GM23248 (cell line): ENCODE results near the gene EHMT1. TPM values are rescaled to one million over a fixed set of nuclear protein-coding genes. Genes with fewer than 3 reads are reported as not detected.

Experiments used
- DNase-seq: peaks from one replicate; pipeline ENCODE4 v3.0.0-alpha.2; 2015
- H2AFZ ChIP-seq: fragments of 200-600 bp; sonication (generic); 2 replicates; pipeline ENCODE4 v1.6.1; 2016; ENCODE audit warnings: antibody characterized with exemption
- H3F3A ChIP-seq: fragments of 200-600 bp; sonication (generic); 2 replicates; pipeline ENCODE4 v1.6.1; 2016; ENCODE audit warnings: mild to moderate bottlenecking, antibody characterized with exemption, mixed run types; ENCODE audit not compliant: insufficient read depth
- H3K27ac ChIP-seq: fragments of 200-600 bp; sonication (generic); 2 replicates; pipeline ENCODE4 v1.5.1; 2016; ENCODE audit warnings: mild to moderate bottlenecking
- H3K27me3 ChIP-seq: fragments of 200-600 bp; sonication (generic); replicated peaks from 2 replicates; pipeline ENCODE4 v1.6.1; 2016; ENCODE audit warnings: mild to moderate bottlenecking; ENCODE audit not compliant: insufficient read depth
- H3K36me3 ChIP-seq: fragments of 200-600 bp; sonication (generic); 2 replicates; pipeline ENCODE4 v1.6.1; 2016; ENCODE audit warnings: low read depth, mild to moderate bottlenecking
- H3K4me1 ChIP-seq: fragments of 200-600 bp; sonication (generic); 2 replicates; pipeline ENCODE4 v1.6.1; 2016; ENCODE audit warnings: mild to moderate bottlenecking; ENCODE audit not compliant: insufficient read depth
- H3K4me2 ChIP-seq: fragments of 200-600 bp; sonication (generic); one replicate; pipeline ENCODE4 v1.6.1; 2016; ENCODE audit warnings: mild to moderate bottlenecking; ENCODE audit not compliant: unreplicated experiment
- H3K4me3 ChIP-seq: fragments of 200-600 bp; sonication (generic); 2 replicates; pipeline ENCODE4 v1.5.1; 2016; ENCODE audit warnings: mild to moderate bottlenecking
- H3K79me2 ChIP-seq: fragments of 200-600 bp; sonication (generic); 2 replicates; pipeline ENCODE4 v1.6.1; 2016; ENCODE audit warnings: mild to moderate bottlenecking; ENCODE audit not compliant: insufficient read depth
- H3K9ac ChIP-seq: fragments of 200-600 bp; sonication (generic); 2 replicates; pipeline ENCODE4 v1.6.1; 2016; ENCODE audit warnings: mild to moderate bottlenecking
- H3K9me2 ChIP-seq: fragments of 200-600 bp; sonication (generic); 2 replicates; pipeline ENCODE4 v1.6.1; 2016; ENCODE audit warnings: mixed run types, mild to moderate bottlenecking, moderate library complexity; ENCODE audit not compliant: insufficient read depth
- H3K9me3 ChIP-seq: fragments of 200-600 bp; sonication (generic); one replicate; pipeline ENCODE4 v1.6.1; 2017; ENCODE audit warnings: low read depth
- H4K20me1 ChIP-seq: fragments of 200-600 bp; sonication (generic); 2 replicates; pipeline ENCODE4 v1.6.0; 2016; ENCODE audit not compliant: insufficient read depth
- EZH2 ChIP-seq: fragments of 200-600 bp; sonication (generic); IDR thresholded peaks from 2 replicates; pipeline ENCODE4 v1.6.1; 2018; ENCODE audit warnings: antibody characterized with exemption, mild to moderate bottlenecking; ENCODE audit not compliant: insufficient read depth, poor library complexity, severe bottlenecking
- EZH2phosphoT487 ChIP-seq: fragments of 200-600 bp; sonication (generic); IDR thresholded peaks from 2 replicates; pipeline ENCODE4 v1.6.1; 2018; ENCODE audit warnings: antibody characterized with exemption, moderate library complexity, mild to moderate bottlenecking, low read depth; ENCODE audit not compliant: insufficient read depth
- WGBS, 2 experiments: methylation state at CpG; one replicate each; pipeline ENCODE4 v1.1.6; 2015 to 2017; ENCODE audit warnings: low lambda C conversion rate in 2 of 2, low coverage in 1 of 2; ENCODE audit errors: missing lambda C conversion rate in 2 of 2; 5-methylcytosine and 5-hydroxymethylcytosine counted together
- in situ Hi-C: fragments of 300-500 bp; cut with MboI; formaldehyde crosslinking; loops from 2 replicates; pipeline ENCODE4 v1.15.0; 2020
- polyA plus RNA-seq: library from polyadenylated mRNA; unstranded; fragments of >200 nt; fragmentation: Nextera tagmentation; extraction: Ambion mirVana; gene quantifications from 2 replicates; pipeline ENCODE4 v1.2.1, GENCODE V29; 2016
- total RNA-seq: library from RNA; depleted of rRNA; stranded (reverse); fragments of >200 nt; shearing (Covaris generic); gene quantifications from 2 replicates; pipeline ENCODE4 v1.2.3, GENCODE V29; 2014

EHMT1 gene
- total and polyA plus RNA-seq, 2 experiments from 2014 or later: 26.8 to 31.0 TPM

GRCh38 chr9:137836151-137836830 is 217.5 kb downstream of the EHMT1 start:
- in situ Hi-C loops: no loop called here
- Histone ChIP-seq H3K4me3 (no peak overlapping the region), H3K27me3 (no peaks in the 10 kb centered on the region), H3K9ac (no peak overlapping the region), H3K9me3 (no peaks in the 10 kb centered on the region), H4K20me1 (no peaks in the 10 kb centered on the region), H3K4me2 (no peak overlapping the region), H3F3A (no peaks in the 10 kb centered on the region), H3K9me2 (no peaks in the 10 kb centered on the region), H2AFZ (no peak overlapping the region), H3K79me2 (no peaks in the 10 kb centered on the region; the same call in 1 of the 2 replicates), H3K36me3 (peaks cover 3% of the 10 kb centered on the region; the same call in 1 of the 2 replicates), H3K4me1 (no peaks in the 10 kb centered on the region), H3K27ac (no peak overlapping the region)
- TF ChIP-seq EZH2 (no peak), EZH2phosphoT487 (no peak)
- WGBS, 2 experiments: 89 to 92% methylated on average over 26 to 28 of the region's 28 CpGs
- no peak for DNase-seq

- H4K20me1 ChIP-seq: no peaks in the 10 kb centered on the region
- H3K36me3 ChIP-seq: peaks cover 3% of the 10 kb centered on the region; the same call in 1 of the 2 replicates
- in situ Hi-C loops: no loop called here
- H3K9me2 ChIP-seq: no peaks in the 10 kb centered on the region
- H3K9me3 ChIP-seq: no peaks in the 10 kb centered on the region
- DNase-seq: no peak
- no peaks in the 10 kb centered on the region for H3F3A ChIP-seq
- no peaks in the 10 kb centered on the region for H3K27me3 ChIP-seq
- no peak overlapping the region for H3K4me3 ChIP-seq
- no peak for TF ChIP-seq EZH2
- H3K4me1 ChIP-seq: no peaks in the 10 kb centered on the region
- WGBS, 2 experiments: 67 to 82% methylated on average over 7 to 12 of the region's 12 CpGs
- no peaks in the 10 kb centered on the region; the same call in 1 of the 2 replicates for H3K79me2 ChIP-seq
- H2AFZ ChIP-seq: no peak overlapping the region
- no peak overlapping the region for H3K27ac ChIP-seq
- H3K9ac ChIP-seq: no peak overlapping the region
- H3K4me2 ChIP-seq: no peak overlapping the region
These were observed 218.0 kb downstream of the EHMT1 start for GRCh38 chr9:137836831-137837241.

- Histone ChIP-seq H2AFZ (no peak overlapping the region), H3K27ac (no peak overlapping the region), H3K79me2 (no peaks in the 10 kb centered on the region; the same call in 1 of the 2 replicates), H3K4me3 (no peak overlapping the region), H3K36me3 (peaks cover 3% of the 10 kb centered on the region; the same call in 1 of the 2 replicates), H3K9me3 (no peaks in the 10 kb centered on the region), H3K9me2 (no peaks in the 10 kb centered on the region), H3K4me1 (no peaks in the 10 kb centered on the region), H3K9ac (no peak overlapping the region), H3K27me3 (no peaks in the 10 kb centered on the region), H3F3A (no peaks in the 10 kb centered on the region), H4K20me1 (no peaks in the 10 kb centered on the region), H3K4me2 (no peak overlapping the region)
- 96% methylated on average over 16 to 20 of the region's 20 CpGs for WGBS, 2 experiments
- TF ChIP-seq EZH2: no peak
- TF ChIP-seq EZH2phosphoT487: no peak
- in situ Hi-C loops: no loop called here
- DNase-seq: no peak
These were observed 218.8 kb downstream of the EHMT1 start for GRCh38 chr9:137837345-137838278.

GRCh38 chr9:137838576-137838975 is 219.8 kb downstream of the EHMT1 start:
- in situ Hi-C loops: no loop called here
- H3K79me2 ChIP-seq: no peaks in the 10 kb centered on the region
- no peaks in the 10 kb centered on the region for H4K20me1 ChIP-seq
- H3K4me3 ChIP-seq: no peak overlapping the region
- H3K9ac ChIP-seq: no peak overlapping the region
- no peaks in the 10 kb centered on the region for H3K4me1 ChIP-seq
- peaks cover 3% of the 10 kb centered on the region; the same call in 1 of the 2 replicates for H3K36me3 ChIP-seq
- H3K9me2 ChIP-seq: no peaks in the 10 kb centered on the region
- TF ChIP-seq EZH2phosphoT487 (no peak), EZH2 (no peak)
- no peak overlapping the region for H2AFZ ChIP-seq
- H3K4me2 ChIP-seq: no peak overlapping the region
- no peaks in the 10 kb centered on the region for H3K27me3 ChIP-seq
- DNase-seq: no peak
- 88 to 91% methylated on average over 10 of the region's 10 CpGs for WGBS, 2 experiments
- H3K9me3 ChIP-seq: no peaks in the 10 kb centered on the region
- no peaks in the 10 kb centered on the region for H3F3A ChIP-seq
- no peak overlapping the region for H3K27ac ChIP-seq
